GM18502 (cell line): ENCODE results near the gene RNF2.
"Not testable (repeated sequence)": the region's sequence is repeated elsewhere in the genome, so short reads cannot be mapped to it uniquely, and the experiment has no call there.

ENCODE experiments used
- ATAC-seq: cut with Tn5 transposase; IDR thresholded peaks from one replicate; pipeline ENCODE4 v1.9.1; 2021; ENCODE audit warnings: mild to moderate bottlenecking; ENCODE audit not compliant: unreplicated experiment, poor library complexity

RNF2 gene

DNA sequence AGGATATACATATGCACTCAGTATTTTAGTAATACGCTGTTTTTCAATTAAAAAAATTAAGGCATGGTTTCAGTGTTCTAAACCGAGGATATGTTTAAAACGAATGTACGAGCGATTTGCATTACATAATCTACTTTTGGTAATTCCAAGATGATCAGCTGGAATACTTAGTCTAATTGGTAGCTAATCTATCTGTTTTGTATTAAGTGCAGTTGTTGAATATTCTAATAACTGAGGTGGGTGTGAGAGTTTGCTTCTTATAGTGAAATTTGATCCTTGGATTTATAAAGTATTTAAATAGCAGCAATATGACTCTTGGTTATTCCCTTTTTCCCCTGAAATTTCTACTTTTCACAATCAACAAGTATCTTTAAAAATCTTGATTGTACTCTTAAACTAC is 1.3 kb downstream of the RNF2 start:
- no peak for ATAC-seq

DNA sequence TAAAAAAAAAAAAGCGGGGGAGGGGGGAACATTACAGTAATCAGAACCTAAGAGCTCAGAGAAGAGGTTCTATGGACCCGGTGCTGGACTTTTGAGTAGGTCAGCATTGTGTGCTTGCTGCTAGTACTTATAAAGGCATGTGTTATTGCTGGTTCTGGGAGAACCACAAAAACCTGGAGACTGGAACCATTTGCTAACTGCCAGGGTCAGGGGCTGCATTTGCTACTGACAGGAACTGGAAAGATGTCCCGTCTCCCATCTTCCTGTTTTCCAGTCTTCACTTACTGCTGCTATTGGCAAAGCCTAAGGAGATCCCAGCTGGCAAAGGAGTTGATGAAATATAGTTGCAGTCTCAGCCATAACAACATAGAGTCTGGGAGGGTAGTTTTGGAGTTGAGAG is 4.3 kb downstream of the RNF2 start:
- no peak for ATAC-seq

DNA sequence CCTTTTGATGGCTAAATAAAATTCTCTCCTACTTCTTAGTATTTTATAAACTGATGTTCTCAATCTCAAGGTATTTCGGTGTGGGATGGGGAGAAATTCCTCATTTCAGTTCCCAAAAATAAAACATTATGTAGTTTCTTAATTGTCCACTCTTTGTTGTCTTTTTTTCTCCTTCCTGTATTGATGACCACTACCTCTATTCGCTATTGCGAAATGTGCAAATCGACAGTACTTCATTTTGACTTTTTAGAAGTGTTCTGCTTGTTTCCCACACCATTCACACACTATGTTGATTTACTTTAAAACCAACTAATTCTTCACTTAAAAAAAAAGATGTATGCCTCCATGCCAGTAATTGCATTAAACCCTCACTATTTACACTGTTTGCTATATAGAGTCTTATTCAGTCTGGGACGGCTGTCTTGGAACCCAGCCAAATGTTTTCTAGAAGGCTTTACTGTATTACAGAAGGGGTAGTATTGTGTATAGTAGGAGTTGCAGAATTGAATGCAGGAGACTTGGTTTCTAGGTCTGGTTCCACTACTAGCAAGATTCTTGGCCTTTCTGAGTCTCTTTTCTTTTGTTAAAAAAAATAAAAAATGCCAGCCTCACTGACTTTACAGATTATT is 5.6 kb downstream of the RNF2 start:
- no peak for ATAC-seq

DNA sequence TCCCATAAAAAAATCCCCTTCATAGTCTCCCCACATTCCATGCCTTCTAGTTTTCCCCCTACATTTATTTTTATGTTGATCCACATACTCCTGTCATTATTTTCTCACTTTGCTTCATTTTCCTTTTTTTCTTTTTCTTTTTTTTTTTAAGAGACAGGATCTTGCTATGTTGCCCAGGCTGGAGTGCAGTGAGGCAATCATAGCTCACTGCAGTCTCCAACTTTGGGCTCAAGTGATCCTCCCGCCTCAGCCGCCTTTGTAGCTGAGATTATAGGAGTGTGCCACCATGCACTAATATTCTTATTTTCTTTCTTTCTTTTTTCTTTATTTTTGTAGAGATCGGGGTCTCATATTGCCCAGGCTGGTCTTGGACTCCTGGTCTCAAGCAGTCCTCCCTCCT is 7.8 kb downstream of the RNF2 start:
- no peak for ATAC-seq

DNA sequence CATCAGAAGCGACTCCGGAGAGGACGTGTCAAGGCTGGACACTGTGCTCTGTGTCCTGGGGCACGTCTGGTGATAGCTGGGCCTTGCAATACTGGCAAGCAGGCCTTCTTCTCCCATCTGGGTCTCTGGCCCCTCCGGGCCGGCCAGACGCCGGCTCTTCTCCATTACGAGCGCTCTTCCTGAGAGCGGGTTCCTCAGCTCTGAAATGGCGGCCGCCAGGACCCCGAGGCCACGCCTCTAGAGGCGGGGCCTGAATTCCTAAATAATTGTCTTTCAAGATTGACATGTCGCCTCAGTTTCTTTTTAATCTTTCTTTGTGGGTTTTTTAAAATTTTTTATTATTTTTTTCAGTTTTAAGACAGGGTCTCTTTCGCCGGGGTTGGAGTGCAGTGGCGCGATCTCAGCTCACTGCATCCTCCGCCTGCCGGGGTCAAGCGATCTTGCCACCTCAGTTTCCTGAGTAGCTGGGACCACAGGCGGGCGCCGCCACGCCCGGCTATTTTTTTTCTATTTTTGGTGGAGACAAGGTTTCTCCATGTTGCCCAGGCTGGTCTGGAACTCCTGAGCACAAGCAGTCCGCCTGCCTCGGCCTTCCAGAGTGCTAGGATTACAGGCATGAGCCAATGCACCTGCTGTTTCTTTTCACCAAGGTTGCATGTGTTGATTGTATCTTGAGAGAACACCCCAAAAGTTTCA is 9.2 kb downstream of the RNF2 start:
- no peak for ATAC-seq

DNA sequence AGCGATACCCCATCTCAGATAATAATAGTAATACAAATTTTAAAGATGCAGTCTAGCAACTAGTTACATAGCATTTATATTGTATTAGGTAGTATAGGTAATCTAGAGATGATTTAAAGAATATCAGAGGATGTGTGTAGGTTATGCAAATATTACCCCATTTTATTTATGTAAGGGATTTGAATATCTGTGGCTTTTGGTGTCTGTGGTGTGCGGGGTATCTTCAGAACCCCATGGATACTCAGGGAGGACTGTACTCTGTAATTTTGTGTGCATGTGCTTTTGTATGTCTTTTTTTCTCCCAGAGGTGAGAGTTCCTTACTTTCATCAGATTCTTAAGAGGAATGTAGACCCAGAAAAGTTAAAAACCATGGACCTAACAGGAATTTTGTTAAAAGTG is 12.8 kb downstream of the RNF2 start:
- ATAC-seq: peak; percentile 63

DNA sequence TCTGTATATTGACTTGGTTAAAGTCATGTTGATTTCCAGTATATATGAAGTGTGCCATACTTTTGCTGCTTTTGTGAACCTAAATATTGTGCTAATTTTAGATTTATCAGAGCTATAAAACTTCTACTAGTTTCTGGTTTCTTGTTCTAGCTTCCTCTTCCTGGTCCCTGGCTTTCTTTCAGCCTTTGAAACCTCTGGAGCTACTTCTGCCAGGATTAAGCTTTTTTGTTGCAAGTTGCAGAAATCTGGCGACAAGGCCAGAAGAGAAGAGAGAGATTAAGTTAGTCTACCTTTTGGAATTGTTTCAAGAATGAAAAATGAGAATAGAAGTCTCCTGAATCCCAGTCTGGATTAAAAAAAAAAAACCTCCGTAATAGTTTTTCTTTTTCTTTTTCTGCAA is 13.5 kb downstream of the RNF2 start:
- no peak for ATAC-seq

DNA sequence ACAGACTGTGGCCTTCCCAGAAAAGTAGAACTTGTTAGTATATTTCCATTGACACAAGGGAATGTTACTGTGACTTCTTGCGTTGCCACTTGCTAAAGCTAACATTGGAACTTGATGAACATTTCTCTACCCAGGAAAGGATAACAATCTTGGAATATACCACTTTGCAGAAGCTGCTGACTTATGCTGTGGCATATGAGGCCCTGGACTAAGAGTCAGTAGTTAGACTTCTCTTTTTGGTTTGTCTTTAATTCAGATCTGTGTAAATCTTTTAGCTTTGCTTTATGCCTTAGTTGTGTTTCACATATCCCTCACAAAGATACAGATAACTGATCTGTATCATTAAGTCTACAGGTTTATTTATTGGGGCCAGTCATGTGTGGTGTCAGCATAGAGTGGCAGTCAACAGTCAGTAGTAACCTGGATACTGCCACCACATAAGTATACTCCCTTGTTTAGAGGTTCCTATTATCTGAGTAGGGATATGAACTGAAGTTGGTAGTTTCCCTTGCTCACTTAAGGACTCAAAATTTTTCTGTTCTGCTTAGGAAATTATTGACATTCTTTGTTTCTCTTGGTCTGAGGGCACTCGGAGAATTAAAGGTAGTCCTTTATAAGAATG is 14.7 kb downstream of the RNF2 start:
- no peak for ATAC-seq

DNA sequence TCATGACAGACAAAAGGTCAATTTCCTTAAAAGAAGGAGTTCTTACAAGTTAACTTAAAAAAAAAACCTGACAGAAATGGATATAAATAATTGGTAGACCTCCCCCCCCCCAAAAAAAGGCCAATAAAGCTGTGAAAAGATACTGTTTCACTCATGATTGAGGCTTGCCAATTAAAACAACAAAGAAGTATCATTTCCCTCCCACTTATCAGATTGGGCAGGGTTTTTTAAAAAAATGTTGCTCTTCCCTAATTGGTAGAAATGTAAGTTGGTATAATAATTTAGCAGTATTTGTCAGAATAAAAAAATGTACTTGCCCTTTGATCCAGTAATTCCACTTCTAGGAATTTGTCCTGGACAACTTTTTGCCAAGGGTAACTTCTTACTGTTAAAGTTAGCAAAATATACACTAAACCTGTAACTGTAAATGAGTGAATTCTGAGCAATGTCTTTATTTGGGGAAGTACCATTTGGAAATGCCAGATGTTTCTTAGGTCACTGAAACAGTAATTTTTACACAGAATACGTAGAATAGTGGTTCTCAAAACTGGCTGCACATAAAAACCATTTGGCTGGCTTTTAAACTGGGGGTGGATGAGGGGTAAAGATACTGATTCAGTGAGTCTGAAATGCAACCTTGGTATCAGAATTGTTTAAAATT is 17.5 kb downstream of the RNF2 start:
- no peak for ATAC-seq

DNA sequence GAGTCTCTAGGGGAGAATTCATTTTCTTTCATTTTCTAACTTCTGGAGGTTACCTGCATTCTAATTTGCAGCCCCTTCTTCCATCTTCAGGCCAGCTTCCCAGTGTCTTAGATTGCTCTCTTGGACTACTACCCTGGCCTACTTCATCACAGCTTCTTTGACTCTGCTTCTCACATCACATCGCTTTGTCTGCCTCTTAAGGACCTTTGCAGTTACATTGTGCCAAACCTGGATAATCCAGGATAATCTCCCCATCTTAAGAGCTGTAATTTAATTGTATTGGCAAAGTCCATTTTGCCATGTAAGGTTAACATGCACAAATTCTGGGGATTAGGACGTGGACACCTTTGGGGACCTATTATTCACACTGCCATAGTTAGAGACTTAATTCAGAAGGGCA is 18.4 kb downstream of the RNF2 start:
- ATAC-seq: no peak

DNA sequence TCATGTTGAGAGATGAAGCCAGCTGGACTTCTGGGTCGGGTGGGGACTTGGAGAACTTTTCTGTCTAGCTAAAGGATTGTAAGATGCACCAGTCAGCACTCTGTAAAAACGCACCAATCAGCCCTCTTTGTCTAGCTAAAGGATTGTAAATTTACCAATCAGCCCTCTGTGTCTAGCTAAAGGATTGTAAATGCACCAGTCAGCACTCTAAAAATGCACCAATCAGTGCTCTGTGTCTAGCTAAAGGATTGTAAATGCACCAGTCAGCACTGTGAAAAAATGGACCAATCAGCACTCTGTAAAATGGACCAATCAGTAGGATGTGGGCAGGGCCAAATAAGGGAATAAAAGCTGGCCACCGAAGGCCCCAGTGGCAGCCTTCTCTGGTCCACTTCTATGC is 19.6 kb downstream of the RNF2 start:
- not testable (repeated sequence) for ATAC-seq

DNA sequence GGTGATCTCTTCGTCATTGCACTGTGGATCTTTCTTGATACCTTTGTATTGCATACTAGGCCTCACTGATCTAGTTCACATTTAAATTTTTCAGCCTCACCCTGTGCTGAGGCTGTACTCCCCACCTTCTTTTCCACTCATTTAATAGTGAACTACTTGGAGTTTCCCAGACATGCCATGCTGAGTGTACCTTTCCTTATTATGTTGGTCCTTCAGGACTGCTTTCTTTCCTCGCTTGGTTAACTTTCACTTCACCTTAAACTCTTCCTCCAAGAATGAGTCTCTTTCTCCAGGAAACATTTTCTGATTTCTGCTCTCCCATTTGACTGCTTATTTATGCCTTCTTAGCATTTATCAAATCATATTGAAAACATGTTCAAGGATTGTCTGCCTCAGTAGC is 20.8 kb downstream of the RNF2 start:
- ATAC-seq: no peak

DNA sequence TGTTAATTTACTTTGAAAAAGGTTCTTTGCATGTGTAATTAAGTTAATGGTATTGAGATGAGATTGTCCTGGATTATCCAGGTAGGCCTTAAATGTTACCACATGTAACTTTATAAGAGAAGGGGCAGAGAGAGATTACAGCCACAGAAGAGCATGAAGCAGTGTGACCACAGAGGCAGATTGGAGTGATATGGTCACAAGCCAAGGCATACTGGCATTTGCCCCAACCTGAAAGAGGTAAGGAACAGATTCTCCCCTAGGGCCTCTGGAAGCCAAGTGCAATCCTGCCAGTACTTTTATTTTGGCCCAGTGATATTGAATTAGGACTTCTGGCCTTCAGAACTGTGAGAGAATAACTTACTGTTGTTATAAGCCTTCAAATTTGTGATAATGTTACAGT is 23.0 kb downstream of the RNF2 start:
- no peak for ATAC-seq

DNA sequence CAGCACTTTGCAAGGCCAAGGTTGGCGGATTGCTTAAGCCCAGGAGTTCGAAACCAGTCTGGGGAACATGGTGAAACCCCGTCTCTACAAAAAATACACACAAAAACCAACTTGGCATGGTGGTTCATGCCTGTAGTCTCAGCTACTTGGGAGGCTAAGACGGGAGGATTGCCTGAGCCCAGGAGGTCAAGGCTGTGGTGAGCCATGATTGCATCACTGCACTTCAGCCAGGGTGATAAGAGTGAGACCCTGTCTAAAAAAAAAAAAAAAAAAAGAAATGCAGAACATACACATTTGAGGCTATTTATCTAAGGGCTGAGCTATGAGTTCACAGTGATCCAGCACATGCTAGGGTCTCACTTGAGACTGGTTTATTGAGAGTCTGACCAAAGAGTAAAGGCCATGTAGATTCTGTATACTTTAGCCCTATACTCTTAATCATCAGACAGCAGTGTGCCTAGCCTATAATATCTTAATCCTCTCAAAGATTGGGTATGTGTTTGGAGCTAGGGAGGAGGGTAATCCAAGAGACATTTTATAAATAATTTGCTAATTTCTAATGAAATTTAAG is 23.9 kb downstream of the RNF2 start:
- ATAC-seq: no peak

DNA sequence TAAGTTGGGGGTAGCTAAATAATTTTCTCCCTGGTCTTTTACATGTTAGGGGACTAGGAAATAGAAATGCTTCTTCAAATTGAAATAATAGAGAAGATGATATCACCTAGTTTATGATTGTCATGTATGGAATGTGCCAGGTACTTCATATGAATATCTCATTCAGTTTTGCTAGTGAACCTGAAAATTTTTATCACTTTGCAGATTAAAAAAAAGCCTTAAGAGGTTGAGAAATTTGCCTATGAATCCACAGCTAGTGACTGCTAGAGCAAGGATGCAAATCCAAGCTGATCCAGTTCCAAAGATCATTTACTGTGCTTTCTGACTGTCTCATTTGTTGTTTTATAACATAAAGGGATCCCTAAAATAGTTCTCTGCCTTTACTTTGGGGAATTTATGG is 24.7 kb downstream of the RNF2 start:
- ATAC-seq: no peak

DNA sequence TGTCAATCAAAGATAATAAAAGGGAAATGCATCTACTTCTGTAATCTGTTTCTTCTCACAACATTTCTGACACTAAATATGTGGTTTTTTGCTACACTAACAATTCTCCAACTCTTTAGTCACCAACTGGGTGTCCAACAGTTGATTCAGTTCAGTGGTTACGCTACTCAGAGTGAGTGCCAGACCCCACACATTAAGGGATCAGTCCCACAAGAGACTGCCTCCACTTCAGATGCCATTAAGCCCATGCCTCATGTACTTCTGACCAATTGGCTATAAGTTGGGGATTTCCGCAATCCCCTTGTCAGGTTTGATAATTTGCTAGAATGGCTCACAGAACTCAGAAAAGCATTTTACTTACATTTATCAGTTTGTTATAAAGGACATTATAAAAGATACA is 28.4 kb downstream of the RNF2 start:
- ATAC-seq: no peak

DNA sequence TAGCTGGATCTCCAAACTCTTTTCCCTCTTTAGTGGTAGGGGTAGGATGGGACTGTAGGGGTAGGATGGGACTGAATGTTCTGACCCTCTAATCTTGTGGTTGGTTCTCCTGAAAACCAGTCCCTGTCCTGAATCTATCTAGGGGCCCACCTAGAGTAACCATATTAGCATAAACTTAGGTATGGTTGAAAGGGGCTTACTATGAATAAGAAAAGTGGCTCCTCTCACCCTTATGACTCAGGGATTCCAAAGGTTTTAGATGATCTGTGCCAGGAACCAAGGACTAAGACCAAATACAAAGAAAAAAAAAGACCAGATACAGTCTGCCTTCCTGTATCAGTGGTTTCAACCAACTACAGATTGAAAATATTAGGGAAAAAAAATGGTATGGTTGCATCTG is 28.9 kb downstream of the RNF2 start:
- no peak for ATAC-seq

DNA sequence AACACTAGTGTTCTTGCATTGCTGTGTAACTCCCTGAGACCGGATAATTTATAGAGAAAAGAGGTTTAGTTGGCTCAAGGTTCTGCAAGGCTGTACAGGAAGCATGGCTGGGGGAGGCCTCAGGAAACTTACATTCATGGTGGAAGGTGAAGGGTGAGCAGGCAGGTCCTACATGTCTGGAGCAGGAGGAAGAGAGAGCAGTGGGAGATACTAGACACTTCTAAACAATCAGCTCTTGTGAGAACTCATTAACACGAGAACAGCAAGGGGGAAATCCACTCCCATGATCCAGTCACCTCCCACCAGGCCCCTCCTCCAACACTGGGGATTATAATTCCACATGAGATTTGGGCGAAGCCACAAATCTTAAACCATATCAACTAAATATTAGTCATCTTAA is 30.1 kb downstream of the RNF2 start:
- no peak for ATAC-seq

DNA sequence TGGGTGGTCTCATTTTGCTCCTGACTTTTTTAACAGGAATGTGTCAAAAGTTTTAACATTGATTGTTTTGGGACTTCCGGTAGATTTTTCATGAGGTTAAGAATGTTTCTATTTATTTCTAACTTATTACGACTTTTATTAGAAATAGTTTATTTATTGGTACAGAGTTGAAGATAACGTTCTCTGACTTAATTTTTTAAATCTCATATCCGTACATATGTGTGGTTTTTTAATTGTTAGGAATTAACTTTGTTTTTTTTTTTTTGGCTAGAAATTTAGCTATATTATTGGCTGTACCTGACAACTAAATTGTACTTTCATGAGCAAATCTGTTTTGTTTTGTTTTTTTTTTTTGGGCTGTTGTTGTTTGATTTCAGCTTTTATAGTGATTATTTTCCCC is 32.0 kb downstream of the RNF2 start:
- ATAC-seq: no peak

DNA sequence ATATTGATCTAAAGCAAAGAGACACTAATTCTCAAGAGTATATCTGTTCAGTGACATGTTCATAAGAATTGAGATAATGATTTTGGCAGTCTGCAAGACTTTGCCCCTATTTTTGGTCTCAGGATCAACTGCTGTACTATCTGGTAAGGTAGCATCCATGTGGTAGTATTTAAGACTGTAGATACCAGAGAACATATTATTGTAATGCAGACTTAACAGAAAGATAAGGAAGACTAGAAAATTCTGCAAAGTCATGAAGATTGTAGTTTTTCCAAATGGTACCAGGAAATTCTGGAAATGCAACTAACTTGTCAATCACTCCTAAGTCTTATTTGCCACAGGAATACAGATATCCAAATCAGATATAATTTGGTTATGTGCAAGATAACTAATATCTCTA is 35.1 kb downstream of the RNF2 start:
- no peak for ATAC-seq

DNA sequence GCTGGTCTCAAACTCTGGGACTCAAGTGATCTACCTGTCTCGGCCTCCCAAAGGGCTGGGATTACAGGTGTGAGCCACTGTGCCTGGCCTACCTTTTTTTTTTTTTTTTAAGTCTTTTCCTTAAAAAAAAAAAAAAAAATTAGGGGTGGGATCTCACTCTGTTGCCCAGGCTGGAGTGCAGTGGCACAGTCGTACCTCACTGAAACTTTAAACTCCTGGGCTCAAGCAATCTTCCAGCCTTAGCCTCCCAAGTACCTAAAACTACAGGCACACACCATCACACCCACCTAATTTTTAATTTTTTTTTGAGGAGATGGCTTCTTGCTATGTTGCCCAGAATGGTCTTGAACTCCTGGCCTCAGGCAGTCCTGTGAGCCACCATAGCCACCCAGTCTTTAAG is 38.5 kb downstream of the RNF2 start:
- no peak for ATAC-seq
